PC-9 (cell line): ENCODE data around the gene ADAT3.

Experiments used
- EZH2 ChIP-seq: fragments of 200-600 bp; sonication (generic); IDR thresholded peaks from 2 replicates; pipeline ENCODE4 v1.8.0; 2017; ENCODE audit warnings: antibody characterized with exemption, low read depth
- TF ChIP-seq, protein P1 (sequence below): fragments of 200-600 bp; sonication (generic); conservative IDR thresholded peaks from 2 replicates; pipeline ENCODE4 v1.6.1; 2017; ENCODE audit warnings: mixed run types, antibody characterized with exemption, mild to moderate bottlenecking, moderate library complexity

DNA sequence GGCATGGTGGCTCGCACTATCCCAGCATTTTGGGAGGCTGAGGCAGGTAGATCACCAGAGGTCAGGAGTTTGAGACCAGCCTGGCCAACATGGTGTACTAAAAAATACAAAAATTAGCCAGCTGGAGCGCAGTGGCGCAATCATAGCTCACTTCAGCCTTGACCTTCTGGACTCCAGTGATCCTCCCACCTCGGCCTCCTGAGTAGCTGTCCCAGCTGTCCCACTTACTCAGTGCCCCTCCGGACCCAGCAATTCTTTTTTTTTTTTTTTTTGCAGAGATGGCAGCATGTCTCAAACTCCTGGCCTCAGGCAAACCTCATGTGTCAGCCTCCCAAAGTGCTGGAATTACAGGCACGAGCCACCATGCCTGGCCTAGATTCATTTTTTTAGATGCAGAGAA lies 2.3 kb upstream of the ADAT3 start:
- TF ChIP-seq, protein P1, sequence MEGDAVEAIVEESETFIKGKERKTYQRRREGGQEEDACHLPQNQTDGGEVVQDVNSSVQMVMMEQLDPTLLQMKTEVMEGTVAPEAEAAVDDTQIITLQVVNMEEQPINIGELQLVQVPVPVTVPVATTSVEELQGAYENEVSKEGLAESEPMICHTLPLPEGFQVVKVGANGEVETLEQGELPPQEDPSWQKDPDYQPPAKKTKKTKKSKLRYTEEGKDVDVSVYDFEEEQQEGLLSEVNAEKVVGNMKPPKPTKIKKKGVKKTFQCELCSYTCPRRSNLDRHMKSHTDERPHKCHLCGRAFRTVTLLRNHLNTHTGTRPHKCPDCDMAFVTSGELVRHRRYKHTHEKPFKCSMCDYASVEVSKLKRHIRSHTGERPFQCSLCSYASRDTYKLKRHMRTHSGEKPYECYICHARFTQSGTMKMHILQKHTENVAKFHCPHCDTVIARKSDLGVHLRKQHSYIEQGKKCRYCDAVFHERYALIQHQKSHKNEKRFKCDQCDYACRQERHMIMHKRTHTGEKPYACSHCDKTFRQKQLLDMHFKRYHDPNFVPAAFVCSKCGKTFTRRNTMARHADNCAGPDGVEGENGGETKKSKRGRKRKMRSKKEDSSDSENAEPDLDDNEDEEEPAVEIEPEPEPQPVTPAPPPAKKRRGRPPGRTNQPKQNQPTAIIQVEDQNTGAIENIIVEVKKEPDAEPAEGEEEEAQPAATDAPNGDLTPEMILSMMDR: no peak
- no peak for TF ChIP-seq EZH2
